ENCODE measurements around the gene C9orf43. TPM values are rescaled to one million over a fixed set of nuclear protein-coding genes. Genes with fewer than 3 reads are reported as not detected.

Gene C9orf43
- total and polyA plus RNA-seq, 2 donors (not counting 3 experiments of a cell fraction or from before 2014, with no cell fraction given): 0.25 to 0.66 TPM

GRCh38 chr9:113381909-113382411 is 28.6 kb upstream of the C9orf43 start:
- Histone ChIP-seq H3K79me2 (ENCODE audit: control insufficient read depth, insufficient read depth, low read length) (no peaks in the 10 kb centered on the region), H3K27ac (ENCODE audit: insufficient read depth, low read depth, low read length) (no peak overlapping the region), H3K4me3 (replicated peaks in 1 of 3; ENCODE audit: insufficient read depth in 1 of 3, low read depth in 1 of 3, low read length in 3 of 3) (no peak overlapping the region), H3K4me2 (ENCODE audit: insufficient read depth, low read length) (no peak overlapping the region), H3K4me1 (ENCODE audit: control insufficient read depth, extremely low read depth, insufficient read depth, low read length) (no peaks in the 10 kb centered on the region), H3K9ac (replicated peaks; ENCODE audit: extremely low read depth, insufficient read depth, low read length) (no peak overlapping the region), H4K20me1 (replicated peaks; ENCODE audit: control insufficient read depth, extremely low read depth, insufficient read depth, low read length) (no peaks in the 10 kb centered on the region), H3K27me3 (ENCODE audit: control insufficient read depth in 2 of 2, insufficient read depth in 2 of 2, low read length in 2 of 2) (no peaks in the 10 kb centered on the region), H2AFZ (ENCODE audit: low read depth, low read length) (no peak overlapping the region), H3K9me3 (replicated peaks; ENCODE audit: control insufficient read depth, insufficient read depth, low read length) (no peaks in the 10 kb centered on the region), H3K9me1 (replicated peaks; ENCODE audit: control insufficient read depth, extremely low read depth, insufficient read depth, low read length) (no peaks in the 10 kb centered on the region), H3K36me3 (ENCODE audit: control insufficient read depth in 2 of 2, extremely low read depth in 1 of 2, insufficient read depth in 2 of 2, low read length in 2 of 2) (no peaks in the 10 kb centered on the region)
- BruUV-seq (replicated peaks): no TSS peak
- dilution Hi-C loops (cut with MboI; ENCODE audit: extremely low pct_ligation_motif_present, low sequenced_read_pairs) (no loop called here), intact Hi-C loops (cut with micrococcal nuclease) (no loop called here)
- DNase-seq (ENCODE audit: low read depth, low spot score) (no peak), FAIRE-seq (no peak)
- CTCF ChIA-PET: no interaction called here
- no peak for TF ChIP-seq GATA2 (IDR thresholded peaks at IDR 0.05; ENCODE audit: insufficient read depth, insufficient read length, low read depth, low read length)
- no peak for TF ChIP-seq JUN (IDR thresholded peaks at IDR 0.05; ENCODE audit: borderline replicate concordance, insufficient read depth, insufficient read length, low read depth)
- no peak for TF ChIP-seq MAX (IDR thresholded peaks at IDR 0.05; ENCODE audit: insufficient read depth, insufficient read length)
- no peak for TF ChIP-seq MYC (IDR thresholded peaks at IDR 0.05; ENCODE audit: low read depth, low read length)
- no peak for TF ChIP-seq POLR2AphosphoS5 (IDR thresholded peaks at IDR 0.05; ENCODE audit: insufficient read depth, low read depth, low read length)
- TF ChIP-seq POLR2A (IDR thresholded peaks at IDR 0.05; ENCODE audit: low read depth, low read length): no peak
- TF ChIP-seq FOS (IDR thresholded peaks at IDR 0.05; ENCODE audit: borderline replicate concordance, insufficient read depth, low read length): no peak
- TF ChIP-seq CTCF (IDR thresholded peaks at IDR 0.05; ENCODE audit: extremely low read depth in 1 of 2, insufficient read depth in 1 of 2, low read depth in 1 of 2, low read length in 2 of 2): no peak
- no peak for TF ChIP-seq EZH2 (IDR thresholded peaks at IDR 0.05; ENCODE audit: borderline replicate concordance, low read depth, low read length, severe bottlenecking)
- POLR2A ChIA-PET: no interaction called here
